Activated CD8-positive, alpha-beta memory T cell treated with anti-CD3 and anti-CD28 coated beads, Interleukin-2, amount 50 U/mL, for 1 hour (primary cell): ENCODE measurements around the gene ZNF592.

Experiments
- DNase-seq: peaks from one replicate; pipeline ENCODE4 v3.0.0-alpha.2; 2020; ENCODE audit errors: extremely low read depth

The ZNF592 gene

GRCh38 chr15:84775867-84776449 lies 27.6 kb downstream of the ZNF592 start:
- DNase-seq, result no peak

- DNase-seq, result no peak
Measured at GRCh38 chr15:84778194-84778593, 29.8 kb downstream of the ZNF592 start.

GRCh38 chr15:84780492-84780891 lies 32.1 kb downstream of the ZNF592 start:
- DNase-seq, result no peak

- no peak for DNase-seq
Measured at GRCh38 chr15:84781495-84781894, 33.1 kb downstream of the ZNF592 start.

- DNase-seq, result no peak
Measured at GRCh38 chr15:84782346-84782745, 34.0 kb downstream of the ZNF592 start.

- no peak for DNase-seq
Measured at GRCh38 chr15:84783493-84784251, 35.3 kb downstream of the ZNF592 start.

GRCh38 chr15:84784262-84784661 lies 35.9 kb downstream of the ZNF592 start:
- DNase-seq, result no peak

- DNase-seq, result no peak
Measured at GRCh38 chr15:84785053-84785452, 36.7 kb downstream of the ZNF592 start.

GRCh38 chr15:84788500-84788899 lies 40.1 kb downstream of the ZNF592 start:
- DNase-seq, result no peak

GRCh38 chr15:84789762-84790161 lies 41.4 kb downstream of the ZNF592 start:
- no peak for DNase-seq

- DNase-seq, result no peak
Measured at GRCh38 chr15:84790676-84791075, 42.3 kb downstream of the ZNF592 start.

GRCh38 chr15:84791763-84792162 lies 43.4 kb downstream of the ZNF592 start:
- no peak for DNase-seq

- DNase-seq, result no peak
Measured at GRCh38 chr15:84793431-84794161, 45.2 kb downstream of the ZNF592 start.

- no peak for DNase-seq
Measured at GRCh38 chr15:84794162-84794547, 45.8 kb downstream of the ZNF592 start.

GRCh38 chr15:84795186-84795585 lies 46.8 kb downstream of the ZNF592 start:
- no peak for DNase-seq

- DNase-seq, result no peak
Measured at GRCh38 chr15:84797212-84797611, 48.8 kb downstream of the ZNF592 start.

GRCh38 chr15:84797801-84798200 lies 49.4 kb downstream of the ZNF592 start:
- DNase-seq, result no peak

GRCh38 chr15:84798436-84798946 lies 50.1 kb downstream of the ZNF592 start:
- no peak for DNase-seq

- DNase-seq, result no peak
Measured at GRCh38 chr15:84799511-84800187, 51.3 kb downstream of the ZNF592 start.

GRCh38 chr15:84800365-84800806 lies 52.0 kb downstream of the ZNF592 start:
- no peak for DNase-seq

- DNase-seq, result no peak
Measured at GRCh38 chr15:84804005-84804900, 55.9 kb downstream of the ZNF592 start.
